Mesendoderm (in vitro differentiated cells): ENCODE measurements around the gene EVI5L.

ENCODE experiments used
- DNase-seq: peaks from one replicate; pipeline ENCODE4 v3.0.0; 2013
- H2AK5ac ChIP-seq: 2 replicates; pipeline ENCODE4 v1.6.1; 2013; ENCODE audit warnings: low read length, inconsistent platforms
- H2BK120ac ChIP-seq: 2 replicates; pipeline ENCODE4 v1.6.1; 2013; ENCODE audit warnings: low read depth, mild to moderate bottlenecking, low read length, moderate library complexity, mixed read lengths
- H2BK15ac ChIP-seq: replicated peaks from 2 replicates; pipeline ENCODE4 v1.6.1; 2013; ENCODE audit warnings: low read depth, mild to moderate bottlenecking, moderate library complexity
- H2BK5ac ChIP-seq: 2 replicates; pipeline ENCODE4 v1.6.1; 2013; ENCODE audit warnings: low read length, inconsistent platforms
- H3K18ac ChIP-seq: 2 replicates; pipeline ENCODE4 v1.6.1; 2013; ENCODE audit warnings: mild to moderate bottlenecking, low read length, mixed read lengths
- H3K23ac ChIP-seq: one replicate; pipeline ENCODE4 v1.6.1; 2013; ENCODE audit warnings: low read length
- H3K27ac ChIP-seq: 2 replicates; pipeline ENCODE4 v1.5.1; 2013; ENCODE audit warnings: low read depth, mild to moderate bottlenecking, inconsistent platforms, low read length, moderate library complexity
- H3K27me3 ChIP-seq: 2 replicates; pipeline ENCODE4 v1.6.1; 2013; ENCODE audit warnings: low read length, control low read depth, mild to moderate bottlenecking, inconsistent platforms; ENCODE audit not compliant: insufficient read depth, poor library complexity
- H3K36me3 ChIP-seq: 2 replicates; pipeline ENCODE4 v1.6.1; 2013; ENCODE audit warnings: low read length, inconsistent platforms; ENCODE audit not compliant: control insufficient read depth, insufficient read depth
- H3K4ac ChIP-seq: one replicate; pipeline ENCODE4 v1.6.1; 2013; ENCODE audit warnings: low read depth, mild to moderate bottlenecking, low read length, moderate library complexity
- H3K4me1 ChIP-seq: 2 replicates; pipeline ENCODE4 v1.6.1; 2013; ENCODE audit warnings: low read depth, low read length, inconsistent platforms; ENCODE audit not compliant: control insufficient read depth
- H3K4me2 ChIP-seq: 2 replicates; pipeline ENCODE4 v1.6.1; 2013; ENCODE audit warnings: low read length
- H3K4me3 ChIP-seq: 2 replicates; pipeline ENCODE4 v1.5.1; 2013; ENCODE audit warnings: mild to moderate bottlenecking, low read length
- H3K56ac ChIP-seq: one replicate; pipeline ENCODE4 v1.6.1; 2013; ENCODE audit warnings: low read length
- H3K79me1 ChIP-seq: 2 replicates; pipeline ENCODE4 v1.6.1; 2013; ENCODE audit warnings: low read length, inconsistent platforms
- H3K79me2 ChIP-seq: 2 replicates; pipeline ENCODE4 v1.6.1; 2013; ENCODE audit warnings: mild to moderate bottlenecking, low read length; ENCODE audit not compliant: control insufficient read depth, insufficient read depth
- H3K9ac ChIP-seq: 2 replicates; pipeline ENCODE4 v1.6.1; 2013; ENCODE audit warnings: low read length, inconsistent platforms
- H4K5ac ChIP-seq: one replicate; pipeline ENCODE4 v1.6.1; 2013; ENCODE audit warnings: low read length
- H4K8ac ChIP-seq: one replicate; pipeline ENCODE4 v1.6.1; 2013; ENCODE audit warnings: low read depth, mild to moderate bottlenecking, control low read depth, low read length, moderate library complexity
- WGBS: extraction: QIAGEN DNeasy Blood & Tissue Kit; methylation state at CpG from one replicate; pipeline ENCODE4 v1.1.7; 2013; ENCODE audit warnings: low lambda C conversion rate, missing lambda C conversion rate; ENCODE audit not compliant: insufficient coverage; ENCODE audit errors: extremely low coverage; 5-methylcytosine and 5-hydroxymethylcytosine counted together

The EVI5L gene

DNA sequence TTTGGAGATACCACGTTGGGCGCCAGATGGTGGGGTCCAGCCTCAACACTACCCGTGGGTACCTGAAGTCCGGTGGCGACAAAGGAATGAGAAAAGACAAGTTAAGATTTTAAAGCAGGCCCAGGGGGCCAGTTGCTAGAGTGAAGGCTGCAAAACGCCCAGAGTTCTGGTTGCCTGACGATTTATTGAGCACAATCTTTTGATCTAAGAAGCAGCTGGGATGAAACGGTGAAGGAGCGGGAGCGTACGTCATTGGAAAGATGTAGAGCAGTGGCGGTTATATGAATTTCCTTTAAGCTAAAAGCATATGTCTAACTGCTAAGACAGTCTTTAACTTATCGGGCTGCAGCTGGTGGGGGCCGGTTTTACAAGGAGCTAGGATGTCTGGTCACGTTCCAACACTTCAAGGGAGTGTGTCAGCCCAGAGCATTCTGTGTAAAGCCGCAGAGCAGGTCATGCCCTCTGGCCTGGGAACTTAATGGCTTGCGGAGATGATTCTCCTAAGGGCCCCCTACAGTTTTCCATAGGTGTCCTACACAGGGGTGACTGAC lies 28.9 kb upstream of the EVI5L start:
- WGBS: no CpG with 5 or more reads among the region's 17 CpGs

DNA sequence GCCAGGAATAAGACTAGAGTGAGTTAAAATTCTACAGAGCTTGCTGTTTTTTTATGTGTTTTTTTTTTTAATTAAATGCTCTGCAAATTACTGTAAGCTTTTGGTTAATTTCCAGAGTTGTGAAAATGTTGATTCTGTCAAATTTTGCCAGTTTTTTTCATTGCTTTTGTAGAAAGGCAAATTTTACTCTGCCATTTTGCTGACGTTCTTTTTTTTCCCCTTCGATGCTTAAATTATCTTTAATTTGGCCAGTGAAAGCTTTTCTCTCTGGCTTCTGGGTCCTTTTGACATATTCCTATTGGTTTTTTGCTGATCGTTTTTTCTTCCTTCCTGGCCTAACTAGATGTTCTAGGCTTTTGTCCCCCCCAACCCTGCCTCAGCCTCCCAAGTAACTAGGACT lies 23.8 kb upstream of the EVI5L start:
- Histone ChIP-seq H3K4ac (no peak overlapping the region), H3K27ac (no peak overlapping the region), H4K5ac (no peak overlapping the region), H3K27me3 (no peaks in the 10 kb centered on the region), H3K9ac (no peak overlapping the region), H3K79me2 (no peaks in the 10 kb centered on the region), H3K18ac (no peak overlapping the region), H4K8ac (no peak overlapping the region), H2AK5ac (no peak overlapping the region), H3K4me3 (no peak overlapping the region), H3K4me1 (no peaks in the 10 kb centered on the region), H3K4me2 (no peak overlapping the region), H2BK5ac (no peak overlapping the region), H3K79me1 (no peaks in the 10 kb centered on the region), H2BK15ac (no peak overlapping the region), H3K23ac (no peak overlapping the region), H3K36me3 (no peaks in the 10 kb centered on the region), H2BK120ac (no peak overlapping the region), H3K56ac (no peak overlapping the region)
- no CpG with 5 or more reads among the region's 3 CpGs for WGBS
- no peak for DNase-seq

More for the DNA sequence above, 28.9 kb upstream of the EVI5L start:
- no peak overlapping the region for H2BK5ac ChIP-seq
- H3K27me3 ChIP-seq: no peaks in the 10 kb centered on the region
- H3K79me1 ChIP-seq: no peaks in the 10 kb centered on the region
- no peak overlapping the region for H2BK15ac ChIP-seq
- H3K4ac ChIP-seq: no peak overlapping the region
- no peaks in the 10 kb centered on the region for H3K36me3 ChIP-seq
- H2BK120ac ChIP-seq: no peak overlapping the region
- no peaks in the 10 kb centered on the region for H3K4me1 ChIP-seq
- no peak overlapping the region for H4K8ac ChIP-seq
- no peaks in the 10 kb centered on the region for H3K79me2 ChIP-seq
- H3K56ac ChIP-seq: no peak overlapping the region
- no peak overlapping the region for H3K4me2 ChIP-seq
- H3K27ac ChIP-seq: no peak overlapping the region
- H3K18ac ChIP-seq: no peak overlapping the region
- H3K9ac ChIP-seq: no peak overlapping the region
- H3K4me3 ChIP-seq: peak overlapping the region; percentile 13
- H4K5ac ChIP-seq: no peak overlapping the region
- H2AK5ac ChIP-seq: no peak overlapping the region
- no peak for DNase-seq
- no peak overlapping the region for H3K23ac ChIP-seq

DNA sequence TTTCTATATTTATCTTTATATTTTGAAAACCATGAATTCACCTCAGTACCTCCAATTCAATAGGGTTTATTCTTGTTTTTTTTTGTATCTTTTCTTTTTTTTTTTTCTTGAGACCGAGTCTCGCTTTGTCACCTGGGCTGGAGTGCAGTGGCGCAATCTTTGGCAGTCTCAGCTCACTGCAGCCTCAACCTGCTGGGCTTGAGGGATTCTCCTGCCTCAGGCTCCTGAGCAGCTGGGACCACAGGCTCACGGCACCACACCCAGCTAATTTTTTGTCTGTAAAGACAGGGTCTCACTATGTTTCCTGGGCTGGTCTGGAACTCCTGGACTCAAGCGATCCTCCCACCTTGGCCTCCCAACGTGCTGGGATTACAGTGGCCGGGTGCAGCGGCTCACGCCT lies 23.1 kb upstream of the EVI5L start:
- Histone ChIP-seq H3K36me3 (no peaks in the 10 kb centered on the region), H2AK5ac (no peak overlapping the region), H3K4me2 (no peak overlapping the region), H3K23ac (no peak overlapping the region), H3K4me1 (no peaks in the 10 kb centered on the region), H3K79me1 (no peaks in the 10 kb centered on the region), H2BK5ac (no peak overlapping the region), H4K8ac (no peak overlapping the region), H3K79me2 (no peaks in the 10 kb centered on the region), H3K4ac (no peak overlapping the region), H3K4me3 (no peak overlapping the region), H4K5ac (no peak overlapping the region), H3K9ac (no peak overlapping the region), H3K18ac (no peak overlapping the region), H3K27ac (no peak overlapping the region), H3K27me3 (no peaks in the 10 kb centered on the region), H2BK15ac (no peak overlapping the region), H3K56ac (no peak overlapping the region), H2BK120ac (no peak overlapping the region)
- WGBS: no CpG with 5 or more reads among the region's 9 CpGs
- no peak for DNase-seq

DNA sequence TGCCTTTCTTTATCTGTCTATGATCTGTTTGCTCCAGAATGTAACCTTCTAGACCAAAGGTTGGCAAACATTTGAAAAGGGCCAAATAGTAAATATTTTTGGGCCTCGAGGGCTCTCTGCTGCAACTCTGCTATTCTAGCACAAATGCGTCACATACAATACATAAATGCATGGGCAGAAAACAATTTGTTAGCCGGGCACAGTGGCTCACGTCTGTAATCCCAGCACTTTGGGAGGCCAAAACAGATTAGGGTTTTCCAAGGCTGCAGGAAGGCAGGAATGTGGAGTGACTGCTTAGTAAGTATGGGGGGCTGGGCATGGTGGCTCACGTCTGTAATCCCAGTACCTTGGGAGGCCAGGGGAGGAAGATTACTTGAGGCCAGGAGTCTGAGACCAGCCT lies 21.9 kb upstream of the EVI5L start:
- Histone ChIP-seq H3K36me3 (no peaks in the 10 kb centered on the region), H2BK15ac (no peak overlapping the region), H3K56ac (no peak overlapping the region), H3K18ac (no peak overlapping the region), H3K79me2 (no peaks in the 10 kb centered on the region), H2AK5ac (no peak overlapping the region), H2BK5ac (no peak overlapping the region), H4K5ac (no peak overlapping the region), H2BK120ac (no peak overlapping the region), H3K27me3 (no peaks in the 10 kb centered on the region), H4K8ac (no peak overlapping the region), H3K27ac (no peak overlapping the region), H3K9ac (no peak overlapping the region), H3K4me2 (no peak overlapping the region), H3K4me1 (no peaks in the 10 kb centered on the region), H3K4ac (no peak overlapping the region), H3K4me3 (no peak overlapping the region), H3K23ac (no peak overlapping the region), H3K79me1 (no peaks in the 10 kb centered on the region)
- peak; percentile 37 for DNase-seq
- no CpG with 5 or more reads among the region's 5 CpGs for WGBS

DNA sequence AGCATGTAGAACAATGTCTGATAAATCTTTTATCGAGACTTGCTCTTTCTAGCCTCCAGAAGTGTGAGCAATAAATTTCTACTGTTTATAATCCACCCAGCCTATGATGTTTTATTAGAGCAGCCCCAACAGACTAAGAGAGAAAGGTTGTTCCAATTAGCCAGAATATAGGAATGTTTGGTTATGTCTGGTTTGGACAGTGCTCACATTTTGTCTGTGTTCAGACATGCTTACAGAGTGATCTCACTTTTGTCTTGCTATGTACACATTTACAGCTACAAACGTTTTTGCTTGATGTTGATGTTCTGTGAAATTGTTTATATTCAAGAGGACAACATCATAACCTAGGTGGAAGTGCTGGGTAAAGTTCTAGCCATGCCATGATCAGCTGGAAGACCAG lies 18.0 kb upstream of the EVI5L start:
- H3K56ac ChIP-seq: no peak overlapping the region
- H3K27ac ChIP-seq: no peak overlapping the region
- H3K79me1 ChIP-seq: no peaks in the 10 kb centered on the region
- H3K36me3 ChIP-seq: no peaks in the 10 kb centered on the region
- WGBS: no CpG with 5 or more reads among the region's 2 CpGs
- no peak overlapping the region for H2BK15ac ChIP-seq
- H3K4ac ChIP-seq: no peak overlapping the region
- H3K18ac ChIP-seq: no peak overlapping the region
- no peak for DNase-seq
- H4K5ac ChIP-seq: no peak overlapping the region
- no peak overlapping the region for H3K4me2 ChIP-seq
- H2BK5ac ChIP-seq: no peak overlapping the region
- H2AK5ac ChIP-seq: no peak overlapping the region
- no peaks in the 10 kb centered on the region for H3K4me1 ChIP-seq
- H3K4me3 ChIP-seq: no peak overlapping the region
- H3K9ac ChIP-seq: no peak overlapping the region
- no peak overlapping the region for H4K8ac ChIP-seq
- no peak overlapping the region for H2BK120ac ChIP-seq
- no peaks in the 10 kb centered on the region for H3K27me3 ChIP-seq
- H3K79me2 ChIP-seq: no peaks in the 10 kb centered on the region
- H3K23ac ChIP-seq: no peak overlapping the region

DNA sequence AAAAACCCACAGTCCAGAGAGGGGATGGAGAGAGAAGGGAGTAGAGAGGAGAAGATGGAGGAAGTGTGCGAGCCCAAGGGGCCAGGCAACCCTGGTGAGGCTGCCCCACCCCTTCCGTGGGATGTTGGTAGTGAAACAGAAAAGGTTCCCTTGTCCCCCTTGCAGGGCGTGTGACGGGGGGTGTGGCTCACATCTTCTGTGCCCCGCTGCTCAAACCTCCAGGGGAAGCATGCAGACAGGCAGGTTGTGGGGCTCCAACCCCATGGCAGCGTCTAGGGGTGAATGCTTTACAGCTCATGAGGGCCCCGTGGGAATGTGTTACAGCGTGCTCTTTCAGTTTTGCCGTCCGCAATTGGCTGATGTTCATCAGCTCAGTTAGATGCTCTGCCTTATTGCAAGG lies 14.7 kb upstream of the EVI5L start:
- no peak overlapping the region for H3K4ac ChIP-seq
- no peaks in the 10 kb centered on the region for H3K36me3 ChIP-seq
- no peak overlapping the region for H4K8ac ChIP-seq
- no peak overlapping the region for H2BK120ac ChIP-seq
- H2BK15ac ChIP-seq: no peak overlapping the region
- no peak overlapping the region for H3K23ac ChIP-seq
- no CpG with 5 or more reads among the region's 10 CpGs for WGBS
- no peaks in the 10 kb centered on the region for H3K79me1 ChIP-seq
- no peak overlapping the region for H2BK5ac ChIP-seq
- H3K9ac ChIP-seq: no peak overlapping the region
- no peak overlapping the region for H3K56ac ChIP-seq
- no peak for DNase-seq
- no peak overlapping the region for H3K18ac ChIP-seq
- no peak overlapping the region for H3K4me2 ChIP-seq
- H3K27me3 ChIP-seq: no peaks in the 10 kb centered on the region
- H3K79me2 ChIP-seq: no peaks in the 10 kb centered on the region
- H4K5ac ChIP-seq: no peak overlapping the region
- H3K4me3 ChIP-seq: no peak overlapping the region
- no peaks in the 10 kb centered on the region for H3K4me1 ChIP-seq
- H2AK5ac ChIP-seq: no peak overlapping the region
- no peak overlapping the region for H3K27ac ChIP-seq
